Uterus (tissue), 4 donors: Measurements from ENCODE around the gene GAPT. TPM values are rescaled to one million over a fixed set of nuclear protein-coding genes. Genes with fewer than 3 reads are reported as not detected.

Experiments
- DNase-seq, 2 donors: peaks; one replicate each; pipeline ENCODE4 v3.0.0-alpha.2; 2019 to 2020
- H3K27ac ChIP-seq, 2 donors: fragments of 200-600 bp; sonication (generic); 1 replicate in 1 of 2; 2 replicates in 1 of 2; pipeline ENCODE4 v1.5.1; 2016 to 2018
- H3K27me3 ChIP-seq, 2 donors: fragments of 200-600 bp; sonication (generic); one replicate each; pipeline ENCODE4 v1.5.1; 2018 to 2019; ENCODE audit warnings: control low read depth in 1 of 2
- H3K36me3 ChIP-seq, 2 donors: fragments of 200-600 bp; sonication (generic); one replicate each; pipeline ENCODE4 v1.5.1; 2019; ENCODE audit warnings: control low read depth in 1 of 2
- H3K4me1 ChIP-seq, 2 donors: fragments of 200-600 bp; sonication (generic); one replicate each; pipeline ENCODE4 v1.5.1; 2018 to 2019; ENCODE audit warnings: control low read depth in 1 of 2
- H3K4me3 ChIP-seq, 2 donors: fragments of 200-600 bp; sonication (generic); 1 replicate in 1 of 2; 2 replicates in 1 of 2; pipeline ENCODE4 v1.5.1; 2018 to 2019; ENCODE audit warnings: mild to moderate bottlenecking in 1 of 2
- H3K9me3 ChIP-seq, 2 donors: fragments of 200-600 bp; sonication (generic); one replicate each; pipeline ENCODE4 v1.5.1; 2019; ENCODE audit warnings: control low read depth in 1 of 2
- POLR2A ChIP-seq, 2 donors: fragments of 450-650 bp; IDR thresholded peaks; one replicate each; pipeline ENCODE4 v1.6.1; 2016; ENCODE audit warnings: antibody characterized with exemption in 2 of 2, mild to moderate bottlenecking in 1 of 2, moderate library complexity in 1 of 2
- intact Hi-C: fragments of 100-400 bp; cut with DNase I; formaldehyde crosslinking; loops from one replicate; pipeline ENCODE4 v1.15.1; 2023; ENCODE audit warnings: low total_unique reads
- total RNA-seq, 4 donors: library from RNA; depleted of rRNA in 3 of 4; stranded (reverse); fragments of >200 nt in 3 of 4; gene quantifications; one replicate each; pipeline versions ENCODE4 v1.1.0 to v1.2.4, GENCODE V29; 2014 to 2023
- TF ChIP-seq, protein P1 (sequence below), 4 experiments: fragments of 200-600 bp in 2 of 4; fragments of 450-650 bp in 2 of 4; sonication (generic) in 2 of 4; IDR thresholded peaks; one replicate each; pipeline ENCODE4 v1.5.1; 2016 to 2019; ENCODE audit warnings: antibody characterized with exemption in 4 of 4, mild to moderate bottlenecking in 2 of 4, moderate library complexity in 1 of 4
- donor health status: DM: yes; HTN: yes; CAD: no.

GAPT gene
- total RNA-seq, 4 donors from 2014 or later: 0.61 to 6.8 (median 0.97) TPM; not detected in 1

DNA sequence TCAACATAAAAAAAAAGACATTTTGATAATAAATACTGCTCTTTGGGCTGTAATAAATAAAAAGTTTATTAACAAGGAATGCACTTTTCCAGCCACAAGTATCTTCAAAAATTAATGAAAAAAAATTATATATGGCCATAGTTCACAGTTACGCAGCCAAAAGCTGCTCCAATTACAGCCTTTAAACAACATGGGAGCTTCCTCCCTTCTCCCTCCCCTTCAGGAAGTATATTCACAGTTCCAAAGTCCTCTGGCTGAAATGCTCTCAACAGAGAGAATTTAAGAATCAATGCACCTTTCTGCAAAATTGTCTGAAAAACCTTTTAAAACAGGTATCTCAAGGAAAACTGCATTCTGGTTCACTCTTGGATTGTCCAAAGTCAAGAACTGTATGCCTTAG is 37.2 kb upstream of the GAPT start:
- Histone ChIP-seq H3K4me3 (no peak overlapping the region), H3K9me3 (no peaks in the 10 kb centered on the region), H3K27ac (peak overlapping the region in 1 of 2 donors; percentile 95), H3K4me1 (no peaks in the 10 kb centered on the region), H3K27me3 (no peaks in the 10 kb centered on the region), H3K36me3 (no peaks in the 10 kb centered on the region)
- DNase-seq: no peak
- intact Hi-C loops: loop anchor here (10.0 kb wide), 1 partner anchor 1159 kb away; no protein-coding TSS in a partner anchor
- TF ChIP-seq, protein P1, sequence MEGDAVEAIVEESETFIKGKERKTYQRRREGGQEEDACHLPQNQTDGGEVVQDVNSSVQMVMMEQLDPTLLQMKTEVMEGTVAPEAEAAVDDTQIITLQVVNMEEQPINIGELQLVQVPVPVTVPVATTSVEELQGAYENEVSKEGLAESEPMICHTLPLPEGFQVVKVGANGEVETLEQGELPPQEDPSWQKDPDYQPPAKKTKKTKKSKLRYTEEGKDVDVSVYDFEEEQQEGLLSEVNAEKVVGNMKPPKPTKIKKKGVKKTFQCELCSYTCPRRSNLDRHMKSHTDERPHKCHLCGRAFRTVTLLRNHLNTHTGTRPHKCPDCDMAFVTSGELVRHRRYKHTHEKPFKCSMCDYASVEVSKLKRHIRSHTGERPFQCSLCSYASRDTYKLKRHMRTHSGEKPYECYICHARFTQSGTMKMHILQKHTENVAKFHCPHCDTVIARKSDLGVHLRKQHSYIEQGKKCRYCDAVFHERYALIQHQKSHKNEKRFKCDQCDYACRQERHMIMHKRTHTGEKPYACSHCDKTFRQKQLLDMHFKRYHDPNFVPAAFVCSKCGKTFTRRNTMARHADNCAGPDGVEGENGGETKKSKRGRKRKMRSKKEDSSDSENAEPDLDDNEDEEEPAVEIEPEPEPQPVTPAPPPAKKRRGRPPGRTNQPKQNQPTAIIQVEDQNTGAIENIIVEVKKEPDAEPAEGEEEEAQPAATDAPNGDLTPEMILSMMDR (IDR thresholded peaks at IDR 0.05): no peak
- TF ChIP-seq POLR2A (IDR thresholded peaks at IDR 0.05): no peak

DNA sequence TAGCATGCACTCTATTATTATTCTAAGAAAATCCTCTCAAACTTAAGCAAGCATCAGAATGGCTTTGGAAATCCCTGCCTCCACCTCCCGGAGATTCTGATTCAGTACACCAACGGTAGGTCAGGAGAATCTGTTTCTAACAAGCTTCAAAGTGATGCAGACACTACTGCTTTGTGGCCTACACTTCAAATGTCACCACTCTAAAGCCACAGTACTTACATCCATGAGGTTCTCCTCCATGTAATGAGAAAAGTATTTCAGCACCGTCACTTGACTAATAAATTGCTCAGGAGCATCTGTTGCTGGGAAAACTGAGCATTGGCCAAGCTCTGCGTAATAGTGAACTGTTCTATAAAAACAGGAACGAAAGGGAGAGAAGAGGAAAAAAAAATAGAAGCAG is 36.2 kb upstream of the GAPT start:
- Histone ChIP-seq H3K27me3 (no peaks in the 10 kb centered on the region), H3K27ac (peak overlapping the region in 1 of 2 donors; percentile 95), H3K4me3 (no peak overlapping the region), H3K9me3 (no peaks in the 10 kb centered on the region), H3K4me1 (no peaks in the 10 kb centered on the region), H3K36me3 (no peaks in the 10 kb centered on the region)
- TF ChIP-seq POLR2A (IDR thresholded peaks at IDR 0.05): no peak
- TF ChIP-seq, protein P1 (IDR thresholded peaks at IDR 0.05): no peak
- DNase-seq: no peak
- intact Hi-C loops: loop anchor here (10.0 kb wide), 1 partner anchor 1160 kb away; no protein-coding TSS in a partner anchor

DNA sequence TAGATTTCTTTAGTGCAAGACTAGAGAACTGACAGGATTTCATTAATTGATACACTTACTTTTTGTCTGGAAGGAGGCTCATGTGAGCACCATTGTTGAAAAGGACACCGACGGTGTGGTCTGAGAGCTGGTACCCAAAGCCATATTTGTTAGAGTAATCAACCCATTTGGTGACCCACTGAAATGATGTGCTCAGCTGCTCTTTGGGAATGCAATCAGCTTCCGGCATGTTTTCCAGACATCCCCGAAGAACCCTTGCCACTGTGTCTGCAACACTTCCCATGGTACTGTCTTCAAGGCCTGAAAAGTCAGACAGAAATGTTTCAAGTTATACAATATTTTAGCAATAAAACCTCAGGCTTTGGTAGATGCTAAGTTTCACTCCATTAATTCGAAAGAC is 35.8 kb upstream of the GAPT start:
- no peak for DNase-seq
- Histone ChIP-seq H3K27ac (peak overlapping the region in 1 of 2 donors; percentile 95), H3K36me3 (no peaks in the 10 kb centered on the region), H3K4me1 (no peaks in the 10 kb centered on the region), H3K4me3 (peak overlapping the region in 1 of 2 donors; percentile 10), H3K27me3 (no peaks in the 10 kb centered on the region), H3K9me3 (no peaks in the 10 kb centered on the region)
- intact Hi-C loops: loop anchor here (10.0 kb wide), 1 partner anchor 1161 kb away; no protein-coding TSS in a partner anchor
- TF ChIP-seq, protein P1 (IDR thresholded peaks at IDR 0.05): no peak
- TF ChIP-seq POLR2A (IDR thresholded peaks at IDR 0.05): no peak

DNA sequence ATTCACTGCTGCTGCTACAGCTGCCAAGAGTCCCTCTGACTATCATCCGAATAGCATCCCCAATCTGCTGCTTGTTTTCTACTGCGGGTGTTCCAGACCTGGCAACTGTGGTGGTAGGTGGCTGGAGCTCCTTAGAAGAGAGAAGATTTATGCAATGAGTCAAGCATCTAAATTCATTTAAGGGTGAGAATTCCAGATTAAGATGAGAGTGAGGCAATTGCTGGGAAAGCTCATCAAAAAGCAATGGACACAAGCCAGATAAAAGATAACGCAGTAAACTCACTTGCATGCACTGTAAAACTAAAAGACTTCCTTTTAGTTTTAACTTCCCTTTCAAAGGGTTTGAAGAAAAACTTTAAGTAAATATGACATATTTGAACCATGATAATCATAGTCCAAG is 35.2 kb upstream of the GAPT start:
- intact Hi-C loops: loop anchor here (10.0 kb wide), 1 partner anchor 1161 kb away; no protein-coding TSS in a partner anchor
- Histone ChIP-seq H3K4me3 (peak overlapping the region in 1 of 2 donors; percentile 10), H3K4me1 (no peaks in the 10 kb centered on the region), H3K27me3 (no peaks in the 10 kb centered on the region), H3K9me3 (no peaks in the 10 kb centered on the region), H3K36me3 (no peaks in the 10 kb centered on the region), H3K27ac (peak overlapping the region in 1 of 2 donors; percentile 95)
- DNase-seq: no peak
- no peak for TF ChIP-seq POLR2A (IDR thresholded peaks at IDR 0.05)
- TF ChIP-seq, protein P1 (IDR thresholded peaks at IDR 0.05): no peak

DNA sequence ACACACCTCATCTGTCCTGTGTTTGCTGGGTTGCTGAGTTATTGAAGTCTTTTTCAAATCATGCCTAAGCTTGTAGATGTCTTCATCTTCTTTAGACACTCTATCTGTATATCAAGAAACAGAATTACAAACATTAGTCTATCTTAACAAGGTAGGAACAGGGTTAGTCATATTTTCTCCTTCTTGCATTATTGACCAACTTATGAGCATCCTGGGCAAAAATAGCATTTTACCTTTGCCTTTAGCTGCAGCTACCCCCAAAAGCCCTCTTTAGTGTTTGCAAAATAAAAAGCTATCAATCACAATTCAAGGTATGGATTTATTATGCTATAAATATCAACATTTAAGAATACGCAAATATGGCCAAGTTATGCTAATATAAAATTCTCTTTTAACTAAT is 34.7 kb upstream of the GAPT start:
- H3K4me1 ChIP-seq: no peaks in the 10 kb centered on the region
- DNase-seq: no peak
- TF ChIP-seq, protein P1 (IDR thresholded peaks at IDR 0.05): no peak
- TF ChIP-seq POLR2A (IDR thresholded peaks at IDR 0.05): no peak
- H3K9me3 ChIP-seq: no peaks in the 10 kb centered on the region
- intact Hi-C loops: loop anchor here (10.0 kb wide), 1 partner anchor 1162 kb away; no protein-coding TSS in a partner anchor
- H3K27ac ChIP-seq: peak overlapping the region in 1 of 2 donors; percentile 95
- no peaks in the 10 kb centered on the region for H3K27me3 ChIP-seq
- H3K4me3 ChIP-seq: peak overlapping the region; percentile 4 to 10
- no peaks in the 10 kb centered on the region for H3K36me3 ChIP-seq
